IPS-20b (cell line): ENCODE results near the gene KIF9.

Experiments
- H3K27ac ChIP-seq: one replicate; pipeline ENCODE4 v1.5.1; 2013; ENCODE audit warnings: low read length
- H3K27me3 ChIP-seq: 2 replicates; pipeline ENCODE4 v1.6.1; 2013; ENCODE audit warnings: mild to moderate bottlenecking, low read length, inconsistent platforms; ENCODE audit not compliant: insufficient read depth
- H3K36me3 ChIP-seq: 2 replicates; pipeline ENCODE4 v1.6.1; 2013; ENCODE audit warnings: low read depth, mild to moderate bottlenecking, inconsistent platforms, low read length, moderate library complexity; ENCODE audit not compliant: insufficient read depth
- H3K4me1 ChIP-seq: 2 replicates; pipeline ENCODE4 v1.6.1; 2013; ENCODE audit warnings: mild to moderate bottlenecking, control low read depth, inconsistent platforms, low read length, moderate library complexity; ENCODE audit not compliant: insufficient read depth
- H3K4me3 ChIP-seq: 2 replicates; pipeline ENCODE4 v1.5.1; 2013; ENCODE audit warnings: mild to moderate bottlenecking, low read length, inconsistent platforms
- H3K9ac ChIP-seq: 2 replicates; pipeline ENCODE4 v1.6.1; 2013; ENCODE audit warnings: low read depth, mild to moderate bottlenecking, inconsistent platforms, low read length, moderate library complexity
- H3K9me3 ChIP-seq: 2 replicates; pipeline ENCODE4 v1.6.1; 2013; ENCODE audit warnings: mild to moderate bottlenecking, low read depth, low read length, inconsistent platforms; ENCODE audit not compliant: insufficient read depth

Gene KIF9

GRCh38 chr3:47291158-47291753 lies 8.7 kb upstream of the KIF9 start:
- Histone ChIP-seq H3K4me3 (no peak overlapping the region), H3K9ac (no peak overlapping the region), H3K4me1 (peaks cover 1% of the 10 kb centered on the region; the same call in 1 of the 2 replicates), H3K9me3 (no peaks in the 10 kb centered on the region), H3K27me3 (no peaks in the 10 kb centered on the region), H3K27ac (no peak overlapping the region), H3K36me3 (peaks cover 42% of the 10 kb centered on the region)

- no peak overlapping the region for H3K9ac ChIP-seq
- H3K36me3 ChIP-seq = peaks cover 39% of the 10 kb centered on the region
- H3K4me3 ChIP-seq = no peak overlapping the region
- no peaks in the 10 kb centered on the region for H3K4me1 ChIP-seq
- no peak overlapping the region for H3K27ac ChIP-seq
- H3K9me3 ChIP-seq = no peaks in the 10 kb centered on the region
- H3K27me3 ChIP-seq = no peaks in the 10 kb centered on the region
These were observed 6.6 kb upstream of the KIF9 start for GRCh38 chr3:47288966-47289910.

GRCh38 chr3:47283591-47284364 lies 1.2 kb upstream of the KIF9 start:
- Histone ChIP-seq H3K27me3 (no peaks in the 10 kb centered on the region), H3K4me3 (peak overlapping the region; percentile 90), H3K9ac (peak overlapping the region; percentile 90; the same call in 1 of the 2 replicates), H3K36me3 (peaks cover 20% of the 10 kb centered on the region), H3K27ac (no peak overlapping the region), H3K4me1 (peaks cover 3% of the 10 kb centered on the region; the same call in 1 of the 2 replicates), H3K9me3 (no peaks in the 10 kb centered on the region)

- Histone ChIP-seq H3K36me3 (peaks cover 15% of the 10 kb centered on the region), H3K4me3 (peak overlapping the region; percentile 90), H3K9me3 (no peaks in the 10 kb centered on the region), H3K4me1 (peaks cover 3% of the 10 kb centered on the region; the same call in 1 of the 2 replicates), H3K27me3 (no peaks in the 10 kb centered on the region), H3K27ac (peak overlapping the region; percentile 11), H3K9ac (peak overlapping the region; percentile 90; the same call in 1 of the 2 replicates)
These were observed 566 bp upstream of the KIF9 start for GRCh38 chr3:47283193-47283537.

GRCh38 chr3:47280519-47280918 lies 2.1 kb downstream of the KIF9 start:
- H3K9me3 ChIP-seq = no peaks in the 10 kb centered on the region
- no peak overlapping the region for H3K4me3 ChIP-seq
- H3K27ac ChIP-seq = no peak overlapping the region

GRCh38 chr3:47276558-47276957 lies 6.0 kb downstream of the KIF9 start:
- H3K4me1 ChIP-seq = peaks cover 3% of the 10 kb centered on the region; the same call in 1 of the 2 replicates
- H3K9ac ChIP-seq = no peak overlapping the region
- H3K36me3 ChIP-seq = no peaks in the 10 kb centered on the region
- H3K9me3 ChIP-seq = no peaks in the 10 kb centered on the region
- H3K4me3 ChIP-seq = no peak overlapping the region
- no peaks in the 10 kb centered on the region for H3K27me3 ChIP-seq
- no peak overlapping the region for H3K27ac ChIP-seq

More at GRCh38 chr3:47280519-47280918, 2.1 kb downstream of the KIF9 start:
- Histone ChIP-seq H3K36me3 (no peaks in the 10 kb centered on the region), H3K4me1 (peaks cover 3% of the 10 kb centered on the region; the same call in 1 of the 2 replicates), H3K9ac (no peak overlapping the region), H3K27me3 (no peaks in the 10 kb centered on the region)

- no peak overlapping the region for H3K9ac ChIP-seq
- no peaks in the 10 kb centered on the region for H3K36me3 ChIP-seq
- no peaks in the 10 kb centered on the region for H3K27me3 ChIP-seq
- H3K9me3 ChIP-seq = no peaks in the 10 kb centered on the region
- no peak overlapping the region for H3K4me3 ChIP-seq
- no peak overlapping the region for H3K27ac ChIP-seq
- no peaks in the 10 kb centered on the region for H3K4me1 ChIP-seq
These were observed 7.9 kb downstream of the KIF9 start for GRCh38 chr3:47274652-47275051.

- H3K4me1 ChIP-seq = no peaks in the 10 kb centered on the region
- no peaks in the 10 kb centered on the region for H3K27me3 ChIP-seq
- no peak overlapping the region for H3K9ac ChIP-seq
- no peaks in the 10 kb centered on the region for H3K36me3 ChIP-seq
- H3K9me3 ChIP-seq = no peaks in the 10 kb centered on the region
- no peak overlapping the region for H3K27ac ChIP-seq
- no peak overlapping the region for H3K4me3 ChIP-seq
These were observed 9.0 kb downstream of the KIF9 start for GRCh38 chr3:47273564-47273963.

- no peak overlapping the region for H3K9ac ChIP-seq
- H3K4me3 ChIP-seq = no peak overlapping the region
- no peaks in the 10 kb centered on the region for H3K27me3 ChIP-seq
- no peak overlapping the region for H3K27ac ChIP-seq
- no peaks in the 10 kb centered on the region for H3K4me1 ChIP-seq
- no peaks in the 10 kb centered on the region for H3K9me3 ChIP-seq
- no peaks in the 10 kb centered on the region for H3K36me3 ChIP-seq
These were observed 12.1 kb downstream of the KIF9 start for GRCh38 chr3:47270526-47270925.

GRCh38 chr3:47267490-47267824 lies 15.1 kb downstream of the KIF9 start:
- no peaks in the 10 kb centered on the region for H3K27me3 ChIP-seq
- no peaks in the 10 kb centered on the region for H3K9me3 ChIP-seq
- H3K36me3 ChIP-seq = no peaks in the 10 kb centered on the region
- H3K27ac ChIP-seq = no peak overlapping the region
- H3K4me3 ChIP-seq = no peak overlapping the region
- H3K4me1 ChIP-seq = no peaks in the 10 kb centered on the region
- no peak overlapping the region for H3K9ac ChIP-seq

- Histone ChIP-seq H3K27me3 (no peaks in the 10 kb centered on the region), H3K9me3 (no peaks in the 10 kb centered on the region), H3K27ac (no peak overlapping the region), H3K9ac (no peak overlapping the region), H3K4me1 (no peaks in the 10 kb centered on the region), H3K36me3 (no peaks in the 10 kb centered on the region), H3K4me3 (no peak overlapping the region)
These were observed 15.7 kb downstream of the KIF9 start for GRCh38 chr3:47266709-47267489.
